PC-9 (cell line): ENCODE data around the gene HEATR5A. TPM values are rescaled to one million over a fixed set of nuclear protein-coding genes. Genes with fewer than 3 reads are reported as not detected.

Experiments used
- BruUV-seq: library from RNA; stranded (reverse); fragments of 400-500 nt; replicated peaks from 2 replicates; lab custom pipeline; 2021; lab: Mats Ljungman, UMichigan
- CTCF ChIA-PET: fragments of 300-600 bp; sonication (Branson Sonifier 250); formaldehyde crosslinking; loops from one replicate; lab custom pipeline; 2022; ENCODE audit warnings: antibody characterized with exemption; lab: Charles Lee
- POLR2A ChIA-PET: fragments of 300-600 bp; sonication (Branson Sonifier 250); formaldehyde crosslinking; loops from one replicate; lab custom pipeline; 2022; ENCODE audit warnings: antibody characterized with exemption; ENCODE audit not compliant: unreplicated experiment; lab: Charles Lee
- DNase-seq, 2 experiments: peaks; one replicate each; pipeline versions ENCODE4 v3.0.0 to v3.0.0-alpha.2; 2015 to 2022; ENCODE audit warnings: mixed read lengths in 1 of 2
- H2AFZ ChIP-seq: fragments of 200-600 bp; sonication (generic); 2 replicates; pipeline ENCODE4 v1.8.1; 2017; ENCODE audit warnings: antibody characterized with exemption
- H3F3A ChIP-seq: fragments of 200-600 bp; sonication (generic); 2 replicates; pipeline ENCODE4 v1.8.1; 2017; ENCODE audit warnings: antibody characterized with exemption, mild to moderate bottlenecking, low read depth; ENCODE audit not compliant: insufficient read depth
- H3K27ac ChIP-seq: fragments of 200-600 bp; sonication (generic); 2 replicates; pipeline ENCODE4 v1.6.1; 2016; ENCODE audit warnings: mixed run types
- H3K27me3 ChIP-seq: fragments of 200-600 bp; sonication (generic); 2 replicates; pipeline ENCODE4 v1.6.1; 2016; ENCODE audit warnings: low read depth, mixed run types; ENCODE audit not compliant: insufficient read depth
- H3K36me3 ChIP-seq: fragments of 200-600 bp; sonication (generic); 2 replicates; pipeline ENCODE4 v1.6.1; 2016; ENCODE audit warnings: low read depth, mixed run types
- H3K4me1 ChIP-seq: fragments of 200-600 bp; sonication (generic); replicated peaks from 2 replicates; pipeline ENCODE4 v1.6.1; 2016; ENCODE audit warnings: mixed run types; ENCODE audit not compliant: insufficient read depth
- H3K4me2 ChIP-seq: fragments of 200-600 bp; sonication (generic); 2 replicates; pipeline ENCODE4 v1.6.1; 2017; ENCODE audit warnings: mixed run types
- H3K4me3 ChIP-seq: fragments of 200-600 bp; sonication (generic); 2 replicates; pipeline ENCODE4 v1.6.1; 2016; ENCODE audit warnings: mixed run types
- H3K79me2 ChIP-seq: fragments of 200-600 bp; sonication (generic); 2 replicates; pipeline ENCODE4 v1.6.1; 2017; ENCODE audit warnings: low read depth, mixed run types
- H3K9me2 ChIP-seq: fragments of 200-600 bp; sonication (generic); 2 replicates; pipeline ENCODE4 v1.8.1; 2017; ENCODE audit warnings: mild to moderate bottlenecking; ENCODE audit not compliant: insufficient read depth
- H3K9me3 ChIP-seq: fragments of 200-600 bp; sonication (generic); 2 replicates; pipeline ENCODE4 v1.8.1; 2016; ENCODE audit warnings: low read depth; ENCODE audit not compliant: insufficient read depth
- H4K20me1 ChIP-seq: fragments of 200-600 bp; sonication (generic); 2 replicates; pipeline ENCODE4 v1.8.1; 2017; ENCODE audit not compliant: insufficient read depth
- CTCF ChIP-seq: fragments of 200-600 bp; sonication (generic); conservative IDR thresholded peaks from 2 replicates; pipeline ENCODE4 v1.6.1; 2017; ENCODE audit warnings: mixed run types, antibody characterized with exemption, mild to moderate bottlenecking, moderate library complexity
- EZH2 ChIP-seq: fragments of 200-600 bp; sonication (generic); IDR thresholded peaks from 2 replicates; pipeline ENCODE4 v1.8.0; 2017; ENCODE audit warnings: antibody characterized with exemption, low read depth
- intact Hi-C: fragments of 100-400 bp; cut with micrococcal nuclease; formaldehyde crosslinking; loops from one replicate; pipeline ENCODE4 v1.10.0; 2022; ENCODE audit not compliant: unreplicated experiment
- total RNA-seq: library from RNA; stranded (reverse); gene quantifications from 2 replicates; pipeline ENCODE4 v1.2.3, GENCODE V29; 2021

HEATR5A gene
- total RNA-seq, 1 experiment from 2014 or later, result 25.7 TPM

DNA sequence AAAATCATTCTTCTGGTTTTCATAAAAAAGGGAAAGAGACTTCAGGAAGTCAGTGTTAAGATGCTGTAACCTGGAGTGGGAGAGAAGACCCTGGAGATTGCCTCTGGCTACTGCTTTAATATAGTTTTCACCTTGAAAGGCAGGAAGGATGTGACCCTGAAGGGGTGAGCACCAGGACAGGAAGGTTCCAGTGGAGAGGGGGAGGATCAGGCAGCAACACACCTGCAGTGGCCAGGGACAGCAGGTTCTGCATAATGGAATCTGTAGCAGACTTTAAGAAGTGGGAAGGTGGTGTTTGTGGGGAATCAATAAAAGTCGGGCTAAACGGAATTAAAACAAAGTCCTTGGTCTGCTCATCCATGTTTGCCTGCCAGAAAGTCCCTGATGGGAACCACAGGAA lies 6.3 kb upstream of the HEATR5A start:
- H4K20me1 ChIP-seq, result no peaks in the 10 kb centered on the region
- intact Hi-C loops, result no loop called here
- H2AFZ ChIP-seq, result no peak overlapping the region
- H3K79me2 ChIP-seq, result no peaks in the 10 kb centered on the region
- ChIA-PET POLR2A (no interaction called here), CTCF (no interaction called here)
- H3F3A ChIP-seq, result no peaks in the 10 kb centered on the region
- H3K27ac ChIP-seq, result no peak overlapping the region
- H3K4me2 ChIP-seq, result no peak overlapping the region
- no peaks in the 10 kb centered on the region for H3K9me2 ChIP-seq
- no peaks in the 10 kb centered on the region for H3K4me1 ChIP-seq
- no peak for DNase-seq
- no peaks in the 10 kb centered on the region for H3K27me3 ChIP-seq
- TF ChIP-seq EZH2 (no peak), CTCF (no peak)
- no TSS peak for BruUV-seq
- no peaks in the 10 kb centered on the region for H3K9me3 ChIP-seq
- H3K4me3 ChIP-seq, result no peak overlapping the region
- H3K36me3 ChIP-seq, result no peaks in the 10 kb centered on the region

DNA sequence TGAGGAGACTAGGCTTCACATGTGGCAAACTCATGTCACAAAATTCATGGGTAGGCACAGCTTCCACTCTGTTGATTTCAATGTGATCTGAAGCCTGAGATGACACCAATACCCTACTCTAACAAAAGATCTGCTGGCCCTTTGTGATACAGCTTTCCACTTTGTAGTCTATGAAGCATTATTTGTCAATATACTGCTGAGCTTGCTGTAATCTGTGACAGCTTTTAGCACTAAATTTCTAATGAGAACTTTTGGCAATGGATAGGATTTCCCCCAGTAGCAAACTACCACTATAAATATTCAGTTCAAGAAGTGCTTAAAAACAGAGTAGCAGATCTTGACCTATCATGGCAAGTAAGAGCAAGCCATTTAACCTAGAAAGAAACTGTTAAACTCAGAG lies 5.6 kb upstream of the HEATR5A start:
- Histone ChIP-seq H3K27ac (no peak overlapping the region), H4K20me1 (no peaks in the 10 kb centered on the region), H3F3A (no peaks in the 10 kb centered on the region), H3K4me1 (no peaks in the 10 kb centered on the region), H3K4me3 (no peak overlapping the region), H3K79me2 (no peaks in the 10 kb centered on the region), H2AFZ (no peak overlapping the region), H3K36me3 (no peaks in the 10 kb centered on the region), H3K9me3 (no peaks in the 10 kb centered on the region), H3K4me2 (no peak overlapping the region), H3K9me2 (no peaks in the 10 kb centered on the region), H3K27me3 (no peaks in the 10 kb centered on the region)
- intact Hi-C loops, result no loop called here
- no peak for TF ChIP-seq EZH2
- no peak for TF ChIP-seq CTCF
- POLR2A ChIA-PET, result no interaction called here
- no peak for DNase-seq
- no TSS peak for BruUV-seq
- CTCF ChIA-PET, result interaction anchor here (0.7 kb wide), 1 partner anchor 23 kb away, joined by 5 read pairs; no protein-coding TSS in a partner anchor

GRCh38 chr14:31421200-31421599 lies 850 bp upstream of the HEATR5A start:
- ChIA-PET CTCF (no interaction called here), POLR2A (no interaction called here)
- peak overlapping the region; percentile 89 for H3K4me2 ChIP-seq
- H4K20me1 ChIP-seq, result no peaks in the 10 kb centered on the region
- no peak for DNase-seq
- no TSS peak for BruUV-seq
- no peak for TF ChIP-seq CTCF
- intact Hi-C loops, result no loop called here
- H3K9me3 ChIP-seq, result no peaks in the 10 kb centered on the region
- no peaks in the 10 kb centered on the region for H3K36me3 ChIP-seq
- peaks cover 25% of the 10 kb centered on the region for H3K79me2 ChIP-seq
- peaks cover 14% of the 10 kb centered on the region; the same call in 1 of the 2 replicates for H3F3A ChIP-seq
- no peaks in the 10 kb centered on the region for H3K27me3 ChIP-seq
- peak overlapping the region; percentile 79 for H2AFZ ChIP-seq
- H3K4me3 ChIP-seq, result peak overlapping the region; percentile 91; the same call in 1 of the 2 replicates
- H3K27ac ChIP-seq, result no peak overlapping the region
- H3K4me1 ChIP-seq, result no peaks in the 10 kb centered on the region; the same call in 1 of the 2 replicates
- no peaks in the 10 kb centered on the region for H3K9me2 ChIP-seq
